MM.1S (cell line): Measurements from ENCODE around the gene RPRD1A.

ENCODE experiments used
- DNase-seq: peaks from one replicate; pipeline ENCODE4 v3.0.0-alpha.2; 2015
- H2AFZ ChIP-seq: fragments of 300-600 bp; sonication (generic); 2 replicates; pipeline ENCODE4 v1.6.0; 2016; ENCODE audit warnings: antibody characterized with exemption, low read length
- H3F3A ChIP-seq: fragments of 300-600 bp; sonication (generic); 2 replicates; pipeline ENCODE4 v1.6.1; 2016; ENCODE audit warnings: mild to moderate bottlenecking, antibody characterized with exemption, low read length, moderate library complexity, mixed read lengths; ENCODE audit not compliant: insufficient read depth
- H3K27ac ChIP-seq: fragments of 300-600 bp; sonication (generic); 2 replicates; pipeline ENCODE4 v1.5.1; 2016; ENCODE audit warnings: mild to moderate bottlenecking, low read length
- H3K27me3 ChIP-seq: fragments of 300-600 bp; sonication (generic); replicated peaks from 2 replicates; pipeline ENCODE4 v1.6.0; 2016; ENCODE audit warnings: low read length; ENCODE audit not compliant: insufficient read depth
- H3K36me3 ChIP-seq: fragments of 300-600 bp; sonication (generic); replicated peaks from 2 replicates; pipeline ENCODE4 v1.6.1; 2016; ENCODE audit warnings: mild to moderate bottlenecking, low read length, mixed read lengths; ENCODE audit not compliant: insufficient read depth
- H3K4me1 ChIP-seq: fragments of 300-600 bp; sonication (generic); 2 replicates; pipeline ENCODE4 v1.6.1; 2016; ENCODE audit warnings: low read length, mixed read lengths
- H3K4me2 ChIP-seq: fragments of 300-600 bp; sonication (generic); 2 replicates; pipeline ENCODE4 v1.6.0; 2016; ENCODE audit warnings: low read depth, low read length
- H3K4me3 ChIP-seq: fragments of 300-600 bp; sonication (generic); 2 replicates; pipeline ENCODE4 v1.5.1; 2016; ENCODE audit warnings: low read length, mixed read lengths
- H3K79me2 ChIP-seq: fragments of 300-600 bp; sonication (generic); 2 replicates; pipeline ENCODE4 v1.6.1; 2016; ENCODE audit warnings: mixed run types, low read length, mixed read lengths
- H3K9ac ChIP-seq: fragments of 300-600 bp; sonication (generic); 2 replicates; pipeline ENCODE4 v1.6.1; 2016; ENCODE audit warnings: low read length, mixed read lengths
- H3K9me2 ChIP-seq: fragments of 300-600 bp; sonication (generic); replicated peaks from 2 replicates; pipeline ENCODE4 v1.6.1; 2016; ENCODE audit warnings: mild to moderate bottlenecking, low read length, mixed read lengths; ENCODE audit not compliant: insufficient read depth
- H3K9me3 ChIP-seq: fragments of 300-600 bp; sonication (generic); replicated peaks from 2 replicates; pipeline ENCODE4 v1.6.1; 2016; ENCODE audit warnings: mild to moderate bottlenecking, low read length, mixed read lengths; ENCODE audit not compliant: insufficient read depth
- H4K20me1 ChIP-seq: fragments of 300-600 bp; sonication (generic); 2 replicates; pipeline ENCODE4 v1.6.1; 2016; ENCODE audit warnings: mild to moderate bottlenecking, low read length, moderate library complexity, mixed read lengths; ENCODE audit not compliant: insufficient read depth
- CTCF ChIP-seq: fragments of 300-600 bp; sonication (generic); IDR thresholded peaks from 2 replicates; pipeline ENCODE4 v1.5.1; 2016; ENCODE audit warnings: antibody characterized with exemption, low read length, mixed read lengths
- EZH2 ChIP-seq: fragments of 300-600 bp; sonication (generic); optimal IDR thresholded peaks from 2 replicates; pipeline ENCODE3; 2017; ENCODE audit warnings: low read depth, mild to moderate bottlenecking, antibody characterized with exemption, low read length, mixed read lengths
- EZH2phosphoT487 ChIP-seq: fragments of 300-600 bp; sonication (generic); IDR thresholded peaks from 2 replicates; pipeline ENCODE4 v1.6.1; 2018; ENCODE audit warnings: antibody characterized with exemption, low read length

The RPRD1A gene

DNA sequence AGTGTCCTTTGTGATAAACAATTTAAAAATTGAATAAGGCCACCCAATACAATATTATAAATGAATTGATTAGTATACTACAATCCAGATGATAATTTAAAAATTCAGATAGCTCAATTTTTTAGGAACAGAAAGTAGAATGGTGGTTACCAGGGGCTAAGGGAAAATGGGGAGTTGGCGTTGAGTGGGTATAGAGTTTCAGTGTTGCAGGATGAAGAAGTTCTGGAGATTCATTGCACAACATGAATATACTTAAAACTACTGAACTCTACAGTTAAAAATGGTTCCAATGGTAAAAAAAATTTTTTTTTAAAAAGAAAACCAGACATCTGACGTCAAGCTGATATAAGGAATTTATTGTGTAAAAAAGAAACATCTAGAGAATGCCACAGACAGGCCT lies 40.8 kb upstream of the RPRD1A start:
- Histone ChIP-seq H3K27ac (no peak overlapping the region), H3K36me3 (no peaks in the 10 kb centered on the region; the same call in 1 of the 2 replicates), H3K4me2 (no peak overlapping the region), H3K4me1 (peaks cover 5% of the 10 kb centered on the region; the same call in 1 of the 2 replicates), H3K9ac (no peak overlapping the region), H3K79me2 (no peaks in the 10 kb centered on the region), H3K9me2 (no peaks in the 10 kb centered on the region), H3K27me3 (no peaks in the 10 kb centered on the region), H2AFZ (no peak overlapping the region), H3K4me3 (no peak overlapping the region), H4K20me1 (no peaks in the 10 kb centered on the region), H3K9me3 (no peaks in the 10 kb centered on the region), H3F3A (no peaks in the 10 kb centered on the region)
- no peak for TF ChIP-seq EZH2
- no peak for TF ChIP-seq EZH2phosphoT487
- TF ChIP-seq CTCF: no peak
- no peak for DNase-seq

- H3K9ac ChIP-seq: no peak overlapping the region
- no peak overlapping the region for H3K27ac ChIP-seq
- no peaks in the 10 kb centered on the region; the same call in 1 of the 2 replicates for H3K36me3 ChIP-seq
- H3K9me3 ChIP-seq: no peaks in the 10 kb centered on the region
- no peak overlapping the region for H2AFZ ChIP-seq
- H3K4me1 ChIP-seq: peaks cover 8% of the 10 kb centered on the region; the same call in 1 of the 2 replicates
- no peaks in the 10 kb centered on the region for H3K9me2 ChIP-seq
- no peak overlapping the region for H3K4me3 ChIP-seq
- no peak for DNase-seq
- no peak overlapping the region for H3K4me2 ChIP-seq
- no peaks in the 10 kb centered on the region for H4K20me1 ChIP-seq
- H3K27me3 ChIP-seq: no peaks in the 10 kb centered on the region
- H3F3A ChIP-seq: no peaks in the 10 kb centered on the region
- H3K79me2 ChIP-seq: no peaks in the 10 kb centered on the region
- TF ChIP-seq EZH2 (no peak), EZH2phosphoT487 (no peak), CTCF (no peak)
These were observed 40.1 kb upstream of the RPRD1A start for GRCh38 chr18:36107477-36107876.

GRCh38 chr18:36104749-36105148 lies 37.4 kb upstream of the RPRD1A start:
- TF ChIP-seq EZH2: no peak
- TF ChIP-seq EZH2phosphoT487: no peak
- TF ChIP-seq CTCF: no peak
- Histone ChIP-seq H3K4me2 (no peak overlapping the region), H3K27ac (no peak overlapping the region), H3K4me3 (no peak overlapping the region), H3K9me3 (no peaks in the 10 kb centered on the region), H3K9ac (no peak overlapping the region), H3K9me2 (no peaks in the 10 kb centered on the region), H3F3A (no peaks in the 10 kb centered on the region), H4K20me1 (no peaks in the 10 kb centered on the region), H3K36me3 (no peaks in the 10 kb centered on the region), H2AFZ (no peak overlapping the region), H3K4me1 (peaks cover 8% of the 10 kb centered on the region; the same call in 1 of the 2 replicates), H3K79me2 (no peaks in the 10 kb centered on the region), H3K27me3 (no peaks in the 10 kb centered on the region)
- no peak for DNase-seq
